Karpas-422 (cell line): ENCODE results near the gene PTPRG. TPM values are rescaled to one million over a fixed set of nuclear protein-coding genes. Genes with fewer than 3 reads are reported as not detected.

ENCODE experiments used
- DNase-seq: peaks from one replicate; pipeline ENCODE4 v3.0.0-alpha.2; 2015
- H2AFZ ChIP-seq: fragments of 200-600 bp; sonication (generic); 2 replicates; pipeline ENCODE4 v1.6.1; 2014; ENCODE audit warnings: antibody characterized with exemption, low read length, mixed read lengths
- H3K27ac ChIP-seq: fragments of 200-600 bp; sonication (generic); 2 replicates; pipeline ENCODE4 v1.5.1; 2014; ENCODE audit warnings: mild to moderate bottlenecking, low read length, moderate library complexity
- H3K27me3 ChIP-seq: fragments of 200-600 bp; sonication (generic); 2 replicates; pipeline ENCODE4 v1.6.1; 2014; ENCODE audit warnings: low read length, mixed read lengths
- H3K36me3 ChIP-seq: fragments of 200-600 bp; sonication (generic); 2 replicates; pipeline ENCODE4 v1.6.1; 2014; ENCODE audit warnings: low read length, mixed read lengths; ENCODE audit not compliant: insufficient read depth
- H3K4me1 ChIP-seq: fragments of 200-600 bp; sonication (generic); 2 replicates; pipeline ENCODE4 v1.6.1; 2014; ENCODE audit warnings: mild to moderate bottlenecking, low read length, mixed read lengths
- H3K4me2 ChIP-seq: fragments of 200-600 bp; sonication (generic); 2 replicates; pipeline ENCODE4 v1.6.1; 2014; ENCODE audit warnings: low read length, low read depth, mild to moderate bottlenecking; ENCODE audit not compliant: poor library complexity, severe bottlenecking
- H3K4me3 ChIP-seq: fragments of 200-600 bp; sonication (generic); 2 replicates; pipeline ENCODE4 v1.5.1; 2014; ENCODE audit warnings: mild to moderate bottlenecking, antibody characterized with exemption, low read length, mixed read lengths
- H3K79me2 ChIP-seq: fragments of 200-600 bp; sonication (generic); 2 replicates; pipeline ENCODE4 v1.6.1; 2014; ENCODE audit warnings: mild to moderate bottlenecking, low read length, mixed read lengths
- H3K9ac ChIP-seq: fragments of 200-600 bp; sonication (generic); 2 replicates; pipeline ENCODE4 v1.6.0; 2014; ENCODE audit warnings: low read length
- H3K9me2 ChIP-seq: fragments of 200-600 bp; sonication (generic), shearing (Covaris generic); replicated peaks from 2 replicates; pipeline ENCODE4 v1.6.0; 2014; ENCODE audit warnings: mild to moderate bottlenecking, low read length, moderate library complexity; ENCODE audit not compliant: insufficient read depth
- H3K9me3 ChIP-seq: fragments of 300-700, 200-600 bp; sonication (generic); 2 replicates; pipeline ENCODE4 v1.6.1; 2014; ENCODE audit warnings: low read length, mixed read lengths
- H4K20me1 ChIP-seq: fragments of 200-600 bp; sonication (generic); 2 replicates; pipeline ENCODE4 v1.6.1; 2014; ENCODE audit warnings: mild to moderate bottlenecking, antibody characterized with exemption, low read length, low read depth; ENCODE audit not compliant: insufficient read depth
- total RNA-seq: library from RNA; depleted of rRNA; stranded (reverse); fragments of >200 nt; shearing (Covaris generic); gene quantifications from 2 replicates; pipeline ENCODE4 v1.2.3, GENCODE V29; 2014; ENCODE audit warnings: low replicate concordance

The PTPRG gene
- total RNA-seq, 1 experiment from 2014 or later, result not detected

DNA sequence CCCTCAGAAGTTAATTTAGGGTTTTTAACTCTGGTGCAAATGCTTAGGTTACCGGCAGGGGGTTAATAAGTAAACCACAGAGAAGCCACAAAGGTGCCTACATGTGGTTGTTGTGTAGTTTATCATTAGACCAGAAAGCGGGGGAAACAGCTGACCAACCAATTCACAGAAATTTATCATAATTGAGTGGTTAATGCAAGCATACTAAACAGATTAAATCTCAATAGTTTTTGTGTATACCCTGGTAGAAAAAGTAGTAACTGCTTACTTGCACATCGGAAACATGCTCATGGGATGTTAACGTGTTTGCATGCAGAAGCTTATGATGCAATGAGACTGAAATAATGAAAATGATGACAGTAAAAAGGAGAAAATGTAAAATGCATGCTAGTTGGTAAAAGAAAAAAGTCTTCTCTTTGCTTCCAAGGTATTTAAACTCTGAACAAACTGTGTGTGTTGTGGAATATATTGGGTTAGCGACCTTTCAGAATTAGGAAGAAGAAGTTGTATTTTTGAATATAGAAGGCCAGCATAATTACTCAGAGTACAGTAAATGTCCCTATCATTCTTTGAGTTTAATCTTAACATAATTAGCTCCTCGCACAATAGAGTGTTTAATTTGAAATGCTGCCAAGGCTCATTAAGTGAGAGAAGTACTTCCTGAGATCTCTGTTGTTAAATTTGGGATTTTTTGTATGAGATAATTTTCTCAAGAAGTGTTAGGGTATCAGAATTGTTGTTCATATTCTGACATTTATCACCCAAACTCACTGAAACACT lies 316.2 kb downstream of the PTPRG start:
- Histone ChIP-seq H3K27ac (no peak overlapping the region), H3K9me2 (no peaks in the 10 kb centered on the region), H3K27me3 (no peaks in the 10 kb centered on the region), H3K9me3 (no peaks in the 10 kb centered on the region), H3K9ac (no peak overlapping the region), H3K36me3 (no peaks in the 10 kb centered on the region), H3K4me2 (no peak overlapping the region), H3K4me3 (no peak overlapping the region), H3K79me2 (no peaks in the 10 kb centered on the region), H2AFZ (no peak overlapping the region), H3K4me1 (no peaks in the 10 kb centered on the region), H4K20me1 (no peaks in the 10 kb centered on the region)
- DNase-seq, result no peak

DNA sequence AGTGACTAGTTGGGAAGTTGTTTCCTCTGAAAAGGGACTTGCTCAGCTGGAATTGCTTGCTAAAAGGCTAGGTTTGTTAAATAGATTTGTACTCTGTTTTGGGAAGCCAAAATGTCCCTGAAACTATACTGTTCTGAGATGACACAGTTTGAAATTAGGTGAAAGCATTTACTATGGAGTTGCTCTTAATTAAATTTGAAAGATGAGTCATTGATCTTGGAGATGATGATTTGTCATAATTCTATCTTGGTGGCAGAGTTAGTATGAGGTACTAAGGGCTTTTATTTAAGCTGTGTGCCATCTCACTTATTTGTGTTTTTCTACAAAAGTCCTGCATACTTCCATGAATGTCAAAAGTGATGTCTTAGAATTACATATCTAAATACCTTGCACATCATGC lies 320.9 kb downstream of the PTPRG start:
- no peaks in the 10 kb centered on the region for H3K9me3 ChIP-seq
- H3K4me1 ChIP-seq, result no peaks in the 10 kb centered on the region
- H3K4me3 ChIP-seq, result no peak overlapping the region
- H3K4me2 ChIP-seq, result no peak overlapping the region
- no peak overlapping the region for H3K27ac ChIP-seq
- H3K79me2 ChIP-seq, result no peaks in the 10 kb centered on the region
- H3K27me3 ChIP-seq, result no peaks in the 10 kb centered on the region
- no peaks in the 10 kb centered on the region for H4K20me1 ChIP-seq
- H3K9ac ChIP-seq, result no peak overlapping the region
- H2AFZ ChIP-seq, result no peak overlapping the region
- DNase-seq, result no peak
- H3K36me3 ChIP-seq, result no peaks in the 10 kb centered on the region
- no peaks in the 10 kb centered on the region for H3K9me2 ChIP-seq

DNA sequence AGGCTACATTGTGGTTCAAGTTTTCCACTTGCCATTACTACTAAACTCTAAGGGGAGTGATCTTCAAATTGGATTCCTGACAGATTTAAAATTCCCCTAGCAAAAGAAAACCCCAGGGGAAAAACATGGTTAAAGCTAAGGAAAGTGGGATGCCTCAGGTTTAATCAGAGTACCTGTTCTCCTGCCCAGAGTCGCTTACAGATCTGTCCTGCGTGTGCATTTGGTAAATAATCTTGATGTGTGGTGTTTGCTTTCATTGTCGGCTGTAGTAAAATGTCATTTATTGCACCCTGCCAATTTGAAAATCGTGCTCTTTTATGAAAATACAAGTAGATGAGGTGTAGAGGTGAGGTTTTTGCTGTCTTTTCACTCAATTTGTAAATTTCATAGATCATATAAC lies 323.4 kb downstream of the PTPRG start:
- H3K9me3 ChIP-seq, result no peaks in the 10 kb centered on the region
- no peaks in the 10 kb centered on the region for H3K4me1 ChIP-seq
- H3K36me3 ChIP-seq, result no peaks in the 10 kb centered on the region
- H2AFZ ChIP-seq, result no peak overlapping the region
- no peak overlapping the region for H3K4me2 ChIP-seq
- H3K9me2 ChIP-seq, result no peaks in the 10 kb centered on the region
- no peaks in the 10 kb centered on the region for H3K27me3 ChIP-seq
- DNase-seq, result no peak
- no peak overlapping the region for H3K27ac ChIP-seq
- no peak overlapping the region for H3K4me3 ChIP-seq
- H3K9ac ChIP-seq, result no peak overlapping the region
- H3K79me2 ChIP-seq, result no peaks in the 10 kb centered on the region
- H4K20me1 ChIP-seq, result no peaks in the 10 kb centered on the region

DNA sequence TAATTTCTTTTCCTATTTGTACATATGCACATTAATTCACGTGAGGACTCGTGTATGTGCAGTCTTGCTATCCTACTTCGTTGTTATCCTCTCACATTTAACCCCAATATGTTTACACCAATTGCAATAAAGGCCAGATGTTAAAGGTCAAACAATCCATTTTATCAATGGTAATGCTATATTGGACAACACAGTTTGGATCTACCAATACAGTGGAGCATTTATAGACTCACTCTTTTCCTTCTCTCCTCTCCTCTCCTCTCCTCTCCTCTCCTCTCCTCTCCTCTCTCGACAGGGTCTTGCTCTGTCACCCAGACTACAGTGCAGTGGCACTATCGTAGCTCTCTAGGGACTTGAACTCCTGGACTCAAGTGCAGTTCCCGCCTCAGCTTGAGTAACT lies 324.0 kb downstream of the PTPRG start:
- H3K9ac ChIP-seq, result no peak overlapping the region
- H3K9me3 ChIP-seq, result no peaks in the 10 kb centered on the region
- no peak overlapping the region for H3K4me2 ChIP-seq
- no peaks in the 10 kb centered on the region for H3K9me2 ChIP-seq
- H3K27ac ChIP-seq, result no peak overlapping the region
- H3K36me3 ChIP-seq, result no peaks in the 10 kb centered on the region
- H3K4me3 ChIP-seq, result no peak overlapping the region
- DNase-seq, result no peak
- H3K4me1 ChIP-seq, result peaks cover 3% of the 10 kb centered on the region; the same call in 1 of the 2 replicates
- no peaks in the 10 kb centered on the region for H3K79me2 ChIP-seq
- H3K27me3 ChIP-seq, result no peaks in the 10 kb centered on the region
- no peaks in the 10 kb centered on the region for H4K20me1 ChIP-seq
- H2AFZ ChIP-seq, result no peak overlapping the region

DNA sequence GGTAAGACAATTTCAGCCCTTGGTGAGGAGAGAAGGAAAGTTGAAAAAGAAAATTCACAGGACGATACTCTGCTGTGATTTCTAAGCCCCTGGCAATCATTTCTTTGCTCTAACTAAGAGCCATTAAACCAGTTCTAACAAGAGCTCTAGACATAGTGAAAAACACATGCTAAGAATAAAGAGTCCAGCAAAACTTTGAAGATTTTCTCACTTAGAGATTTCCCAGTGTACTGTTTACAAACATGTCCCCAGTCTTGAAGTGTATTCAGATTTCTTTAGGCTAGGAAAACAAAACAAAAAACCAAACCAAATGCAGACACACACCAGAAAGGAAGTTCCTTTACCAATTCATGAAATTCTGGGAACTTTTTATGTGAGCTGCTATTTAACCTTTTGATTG lies 325.8 kb downstream of the PTPRG start:
- Histone ChIP-seq H3K4me2 (no peak overlapping the region), H3K9ac (no peak overlapping the region), H3K9me3 (no peaks in the 10 kb centered on the region), H3K79me2 (no peaks in the 10 kb centered on the region), H3K4me1 (peaks cover 3% of the 10 kb centered on the region; the same call in 1 of the 2 replicates), H3K9me2 (no peaks in the 10 kb centered on the region), H3K27ac (no peak overlapping the region), H3K4me3 (no peak overlapping the region), H4K20me1 (no peaks in the 10 kb centered on the region), H2AFZ (no peak overlapping the region), H3K27me3 (no peaks in the 10 kb centered on the region), H3K36me3 (no peaks in the 10 kb centered on the region)
- DNase-seq, result no peak

DNA sequence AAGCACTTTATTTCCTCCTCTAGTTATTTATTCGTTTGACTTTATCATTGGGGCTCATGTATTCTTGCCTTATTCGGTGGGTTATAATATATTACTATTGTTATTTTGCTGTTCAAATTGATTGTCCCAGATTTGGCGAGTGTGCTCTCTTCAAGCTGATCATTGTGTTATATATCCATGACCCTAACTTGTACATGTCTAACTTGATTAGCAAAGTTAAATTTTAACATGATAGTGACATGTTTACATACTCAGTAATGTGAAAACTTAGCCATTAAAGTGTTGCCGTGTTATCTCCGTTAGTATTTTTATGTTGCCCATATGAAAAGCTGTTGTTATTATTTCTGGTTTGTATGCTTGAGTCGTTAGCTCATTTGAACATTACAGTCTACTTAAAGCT lies 327.9 kb downstream of the PTPRG start:
- Histone ChIP-seq H3K27ac (no peak overlapping the region), H3K9me3 (no peaks in the 10 kb centered on the region), H3K4me1 (peaks cover 3% of the 10 kb centered on the region; the same call in 1 of the 2 replicates), H3K9ac (no peak overlapping the region), H3K4me3 (no peak overlapping the region), H3K9me2 (no peaks in the 10 kb centered on the region), H3K36me3 (no peaks in the 10 kb centered on the region), H3K4me2 (no peak overlapping the region), H4K20me1 (no peaks in the 10 kb centered on the region), H3K79me2 (no peaks in the 10 kb centered on the region), H2AFZ (no peak overlapping the region), H3K27me3 (no peaks in the 10 kb centered on the region)
- DNase-seq, result no peak

DNA sequence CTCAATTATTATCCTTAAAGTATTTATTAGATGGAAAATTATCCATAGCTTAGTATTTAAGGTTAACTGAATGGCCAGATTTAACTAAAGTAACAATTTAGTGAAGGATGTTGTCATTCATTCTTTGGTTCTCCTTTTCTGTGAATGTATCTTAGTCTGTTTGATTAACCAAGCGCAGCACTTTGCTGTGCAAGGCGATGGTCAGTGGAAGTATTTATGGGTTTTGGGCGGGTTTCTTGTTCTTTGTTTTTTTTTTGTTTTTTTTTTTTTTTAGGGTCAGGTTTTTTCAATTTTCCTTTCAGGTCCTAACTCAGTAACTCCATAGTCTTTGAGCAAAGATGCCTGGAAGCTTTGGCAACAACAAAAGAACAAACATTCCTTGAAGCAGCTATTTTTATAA lies 328.8 kb downstream of the PTPRG start:
- H3K4me1 ChIP-seq, result peaks cover 11% of the 10 kb centered on the region
- no peak overlapping the region for H3K27ac ChIP-seq
- DNase-seq, result no peak
- no peak overlapping the region for H3K4me3 ChIP-seq
- H3K79me2 ChIP-seq, result no peaks in the 10 kb centered on the region
- no peak overlapping the region for H2AFZ ChIP-seq
- H4K20me1 ChIP-seq, result no peaks in the 10 kb centered on the region
- no peaks in the 10 kb centered on the region for H3K36me3 ChIP-seq
- H3K9ac ChIP-seq, result no peak overlapping the region
- no peaks in the 10 kb centered on the region for H3K9me2 ChIP-seq
- no peaks in the 10 kb centered on the region for H3K27me3 ChIP-seq
- H3K9me3 ChIP-seq, result no peaks in the 10 kb centered on the region
- no peak overlapping the region for H3K4me2 ChIP-seq

DNA sequence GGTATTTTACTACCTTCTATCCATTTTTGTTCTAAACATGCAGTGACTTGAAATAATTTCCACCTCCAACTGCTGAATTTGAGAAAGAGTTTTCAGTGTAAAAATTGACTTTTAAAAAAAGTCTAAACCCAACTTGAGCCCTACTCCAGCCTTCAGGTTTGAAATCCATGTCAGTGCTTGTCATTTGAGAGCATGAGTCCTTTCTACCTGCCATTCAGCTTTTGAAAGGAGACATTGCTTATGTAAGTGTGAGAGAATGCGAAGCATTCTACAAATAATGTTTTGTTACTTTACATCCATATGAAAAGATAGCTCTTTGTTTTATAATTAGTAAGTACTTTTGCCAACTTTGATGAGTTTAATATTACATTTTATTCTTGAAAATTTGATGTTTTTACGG lies 329.2 kb downstream of the PTPRG start:
- no peak overlapping the region for H3K4me2 ChIP-seq
- DNase-seq, result no peak
- no peaks in the 10 kb centered on the region for H3K36me3 ChIP-seq
- no peak overlapping the region for H3K4me3 ChIP-seq
- no peaks in the 10 kb centered on the region for H4K20me1 ChIP-seq
- no peaks in the 10 kb centered on the region for H3K9me3 ChIP-seq
- H3K79me2 ChIP-seq, result no peaks in the 10 kb centered on the region
- no peak overlapping the region for H3K27ac ChIP-seq
- H2AFZ ChIP-seq, result no peak overlapping the region
- H3K27me3 ChIP-seq, result no peaks in the 10 kb centered on the region
- no peaks in the 10 kb centered on the region for H3K9me2 ChIP-seq
- no peak overlapping the region for H3K9ac ChIP-seq
- H3K4me1 ChIP-seq, result peaks cover 15% of the 10 kb centered on the region
